Sigmoid colon (tissue), 7 donors: ENCODE data around the gene IGFL1. TPM values are rescaled to one million over a fixed set of nuclear protein-coding genes. Genes with fewer than 3 reads are reported as not detected.

Experiments used
- DNase-seq: peaks from one replicate; pipeline ENCODE4 v3.0.0-alpha.2; 2019
- H3K27ac ChIP-seq, 4 donors: fragments of 200-600 bp; sonication (generic); one replicate each; pipeline ENCODE4 v1.5.1; 2016 to 2019; ENCODE audit warnings: mild to moderate bottlenecking in 1 of 4
- H3K27me3 ChIP-seq, 3 donors: fragments of 200-600 bp; sonication (generic); one replicate each; pipeline ENCODE4 v1.5.1; 2019; ENCODE audit warnings: mild to moderate bottlenecking in 1 of 3
- H3K36me3 ChIP-seq, 4 donors: fragments of 200-600 bp; sonication (generic); one replicate each; pipeline ENCODE4 v1.5.1; 2016 to 2019
- H3K4me1 ChIP-seq, 4 donors: fragments of 200-600 bp; sonication (generic); one replicate each; pipeline ENCODE4 v1.5.1; 2017 to 2019
- H3K4me3 ChIP-seq, 4 donors: fragments of 200-600 bp; sonication (generic); one replicate each; pipeline ENCODE4 v1.5.1; 2017 to 2019; ENCODE audit warnings: mild to moderate bottlenecking in 2 of 4, moderate library complexity in 1 of 4
- H3K9me3 ChIP-seq, 4 donors: fragments of 200-600 bp in 3 of 4; sonication (generic) in 3 of 4; one replicate each; pipeline versions ENCODE4 v1.5.1 to v1.6.1; 2013 to 2019
- EP300 ChIP-seq, 4 donors: sonication (generic); formaldehyde crosslinking; IDR thresholded peaks; one replicate each; pipeline ENCODE4 v1.6.1; 2017; ENCODE audit warnings: antibody characterized with exemption in 4 of 4
- WGBS, 2 donors: extraction: QIAGEN DNeasy Blood & Tissue Kit; methylation state at CpG; one replicate each; pipeline ENCODE4 v1.1.7; 2013; 5-methylcytosine and 5-hydroxymethylcytosine counted together
- intact Hi-C: fragments of 100-400 bp; cut with DNase I; formaldehyde crosslinking; loops from one replicate; pipeline ENCODE4 v1.15.1; 2023
- polyA plus RNA-seq, 3 donors: library from polyadenylated mRNA; stranded (reverse); fragments of 200-250 nt; gene quantifications; one replicate each; pipeline ENCODE4 v1.2.3, GENCODE V29; 2013
- total RNA-seq, 4 donors: library from RNA; depleted of rRNA; stranded (reverse); fragments of >200 nt; gene quantifications; one replicate each; pipeline ENCODE4 v1.1.0, GENCODE V29; 2016
- donor health status: healthy with polysubstance abuse.
- donor health status: Bipolar disorder and iron deficiency.
- donor health status: healthy.

The IGFL1 gene
- total and polyA plus RNA-seq, 7 donors, result not detected

DNA sequence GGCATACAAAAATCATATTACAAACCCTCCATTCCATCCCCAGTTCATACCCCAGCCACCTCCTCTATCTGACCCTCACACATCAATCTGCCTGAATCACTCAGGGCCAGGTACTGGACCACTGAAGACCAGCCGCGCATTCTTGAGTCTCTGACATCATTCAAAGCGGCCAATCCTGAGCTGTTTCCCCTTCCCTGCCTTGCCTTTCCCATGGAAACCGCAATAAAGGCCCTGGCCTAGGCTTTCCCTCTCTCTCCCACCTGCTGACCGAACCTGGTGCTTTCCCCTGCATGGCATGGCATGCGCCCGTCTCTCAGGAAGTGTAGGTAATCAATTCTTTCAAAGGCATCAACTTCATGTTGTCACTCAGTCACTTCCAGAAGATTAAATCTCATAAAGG is 49.6 kb downstream of the IGFL1 start:
- Histone ChIP-seq H3K9me3 (no peaks in the 10 kb centered on the region), H3K4me1 (peaks cover 0 to 4% (median 0%) of the 10 kb centered on the region in 4 donors), H3K36me3 (no peaks in the 10 kb centered on the region), H3K27ac (no peak overlapping the region), H3K4me3 (no peak overlapping the region), H3K27me3 (no peaks in the 10 kb centered on the region)
- TF ChIP-seq EP300 (IDR thresholded peaks at IDR 0.05), result no peak
- intact Hi-C loops, result no loop called here
- no peak for DNase-seq
- whole genome bisulfite sequencing, 2 donors, result 84 to 89% methylated on average over 7 of the region's 7 CpGs

Other genes with a start within 250 kb of the IGFL1 start
- 10 to 100 TPM in 2 of 4 donors, 1 to 10 TPM in 2; 5.0 to 15.2 (median 8.0) TPM for gene CCDC61, start 234.3 kb upstream of the IGFL1 start, total RNA-seq
- gene CCDC61, start 234.3 kb upstream of the IGFL1 start, polyA plus RNA-seq, result 10 to 100 TPM in 2 of 3 donors, 1 to 10 TPM in 1; 9.6 to 16.3 (median 10.9) TPM
- not detected for gene PGLYRP1, start 206.7 kb upstream of the IGFL1 start, total RNA-seq
- under 1 TPM in 1 of 3 donors, not detected in 2; 0.12 TPM for gene PGLYRP1, start 206.7 kb upstream of the IGFL1 start, polyA plus RNA-seq
- not detected for gene IGFL4, start 188.7 kb upstream of the IGFL1 start, total RNA-seq
- gene IGFL4, start 188.7 kb upstream of the IGFL1 start, polyA plus RNA-seq, result not detected
- not detected for gene IGFL3, start 105.1 kb upstream of the IGFL1 start, total RNA-seq
- not detected for gene IGFL3, start 105.1 kb upstream of the IGFL1 start, polyA plus RNA-seq
- 1 to 10 TPM in 1 of 4 donors, under 1 TPM in 1, not detected in 2; 0.49 to 1.8 TPM for gene IGFL2, start 81.5 kb upstream of the IGFL1 start, total RNA-seq
- gene IGFL2, start 81.5 kb upstream of the IGFL1 start, polyA plus RNA-seq, result 1 to 10 TPM in 1 of 3 donors, not detected in 2; 1.1 TPM
- 100 to 1,000 TPM in 2 of 4 donors, 10 to 100 TPM in 2; 63.0 to 310 (median 121) TPM for gene HIF3A, start 67.3 kb downstream of the IGFL1 start, total RNA-seq
- gene HIF3A, start 67.3 kb downstream of the IGFL1 start, polyA plus RNA-seq, result 10 to 100 TPM in 1 of 3 donors, 1 to 10 TPM in 2; 1.8 to 26.6 (median 7.2) TPM
- gene PPP5C, start 117.3 kb downstream of the IGFL1 start, total RNA-seq, result 10 to 100 TPM; 37.1 to 61.5 (median 46.5) TPM
- gene PPP5C, start 117.3 kb downstream of the IGFL1 start, polyA plus RNA-seq, result 10 to 100 TPM; 27.6 to 62.3 (median 37.7) TPM
- 1 to 10 TPM; 3.5 to 6.1 (median 5.2) TPM for gene CCDC8, start 183.8 kb downstream of the IGFL1 start, total RNA-seq
- 1 to 10 TPM in 2 of 3 donors, under 1 TPM in 1; 0.69 to 2.4 (median 1.9) TPM for gene CCDC8, start 183.8 kb downstream of the IGFL1 start, polyA plus RNA-seq
- gene PNMA8C, start 199.2 kb downstream of the IGFL1 start, total RNA-seq, result under 1 TPM in 3 of 4 donors, not detected in 1; 0.27 to 0.36 (median 0.28) TPM
- gene PNMA8C, start 199.2 kb downstream of the IGFL1 start, polyA plus RNA-seq, result under 1 TPM in 2 of 3 donors, not detected in 1; 0.23 to 0.25 TPM
- gene PNMA8A, start 241.8 kb downstream of the IGFL1 start, total RNA-seq, result 1 to 10 TPM; 1.5 to 8.4 (median 5.5) TPM
- 1 to 10 TPM in 1 of 3 donors, not detected in 2; 2.3 TPM for gene PNMA8A, start 241.8 kb downstream of the IGFL1 start, polyA plus RNA-seq